GM12891 (cell line): Measurements from ENCODE around the gene PPP6R1.
"Not testable (repeated sequence)": the region's sequence is repeated elsewhere in the genome, so short reads cannot be mapped to it uniquely, and the experiment has no call there.

Experiments used
- POLR2A ChIP-seq: IDR thresholded peaks from 2 replicates; pipeline ENCODE4 v1.6.1; 2011; ENCODE audit warnings: low read depth, low read length, control low read depth
- POLR2AphosphoS5 ChIP-seq: IDR thresholded peaks from 2 replicates; pipeline ENCODE4 v1.6.1; 2011; ENCODE audit warnings: low read depth, low read length, control low read depth
- POU2F2 ChIP-seq: IDR thresholded peaks from 2 replicates; pipeline ENCODE4 v1.6.1; 2011; ENCODE audit warnings: low read depth, mild to moderate bottlenecking, control low read depth, low read length, moderate library complexity
- SPI1 ChIP-seq: IDR thresholded peaks from 2 replicates; pipeline ENCODE4 v1.6.1; 2011; ENCODE audit warnings: low read depth, low read length, control low read depth
- TAF1 ChIP-seq: IDR thresholded peaks from 2 replicates; pipeline ENCODE4 v1.6.1; 2011; ENCODE audit warnings: low read depth, low read length, control low read depth

DNA sequence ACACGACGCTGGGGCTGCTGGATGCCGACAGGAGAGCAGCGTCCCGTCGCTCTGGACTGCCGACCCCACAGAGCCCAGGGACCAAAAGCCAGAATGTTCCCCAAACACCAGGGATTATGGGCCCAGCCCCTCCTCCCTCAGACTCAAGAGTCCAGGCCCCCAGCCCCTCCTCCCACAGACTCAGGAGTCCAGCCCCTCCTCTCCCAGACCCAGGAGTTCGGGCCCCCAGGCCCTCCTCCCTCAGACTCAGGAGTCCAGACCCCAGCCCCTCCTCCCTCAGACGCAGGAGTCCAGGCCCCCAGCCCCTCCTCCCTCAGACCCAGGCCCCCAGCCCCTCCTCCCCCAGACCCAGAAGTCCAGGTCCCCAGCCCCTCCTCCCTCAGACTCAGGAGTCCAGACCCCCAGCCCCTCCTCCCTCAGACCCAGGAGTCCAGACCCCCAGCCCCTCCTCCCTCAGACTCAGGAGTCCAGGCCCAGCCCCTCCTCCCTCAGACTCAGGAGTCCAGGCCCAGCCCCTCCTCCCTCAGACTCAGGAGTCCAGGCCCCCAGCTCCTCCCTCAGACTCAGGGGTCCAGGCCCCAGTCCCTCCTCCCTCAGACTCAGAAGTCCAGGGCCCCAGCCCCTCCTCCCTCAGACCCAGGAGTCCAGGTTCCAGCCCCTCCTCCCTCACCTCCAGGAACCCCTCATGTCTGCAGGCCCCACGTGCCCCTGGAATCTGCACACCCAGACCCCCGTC, 34.0 kb downstream of the PPP6R1 start:
- not testable (repeated sequence) for TF ChIP-seq POLR2AphosphoS5, POLR2A, TAF1, SPI1, POU2F2
